Smooth muscle cell (in vitro differentiated cells): ENCODE data around the gene CD33. TPM values are rescaled to one million over a fixed set of nuclear protein-coding genes. Genes with fewer than 3 reads are reported as not detected.

Experiments
- DNase-seq: peaks from one replicate; lab custom pipeline; 2025; ENCODE audit not compliant: unreplicated experiment; lab: John Stamatoyannopoulos, UW
- H2AFZ ChIP-seq: fragments of 200-600 bp; sonication (generic); 2 replicates; pipeline ENCODE4 v1.6.0; 2016; ENCODE audit warnings: antibody characterized with exemption, low read depth, mild to moderate bottlenecking
- H3F3A ChIP-seq: fragments of 200-600 bp; sonication (generic); 2 replicates; pipeline ENCODE4 v1.6.0; 2017; ENCODE audit warnings: antibody characterized with exemption, low read depth
- H3K27ac ChIP-seq: fragments of 200-600 bp; sonication (generic); 2 replicates; pipeline ENCODE4 v1.5.1; 2016; ENCODE audit warnings: low read depth, mild to moderate bottlenecking
- H3K27me3 ChIP-seq: fragments of 200-600 bp; sonication (generic); 2 replicates; pipeline ENCODE4 v1.6.1; 2016; ENCODE audit warnings: low read depth, mild to moderate bottlenecking
- H3K36me3 ChIP-seq: fragments of 200-600 bp; sonication (generic); 2 replicates; pipeline ENCODE4 v1.5.1; 2016; ENCODE audit warnings: low read depth
- H3K4me1 ChIP-seq: fragments of 200-600 bp; sonication (generic); 2 replicates; pipeline ENCODE4 v1.5.1; 2016; ENCODE audit warnings: low read depth
- H3K4me2 ChIP-seq: fragments of 200-600 bp; sonication (generic); 2 replicates; pipeline ENCODE4 v1.6.0; 2016; ENCODE audit warnings: mild to moderate bottlenecking
- H3K4me3 ChIP-seq: fragments of 200-600 bp; sonication (generic); 2 replicates; pipeline ENCODE4 v1.5.1; 2016; ENCODE audit warnings: mild to moderate bottlenecking
- H3K79me2 ChIP-seq: fragments of 200-600 bp; sonication (generic); 2 replicates; pipeline ENCODE4 v1.6.0; 2016; ENCODE audit warnings: low read depth, mild to moderate bottlenecking
- H3K9ac ChIP-seq: fragments of 200-600 bp; sonication (generic); 2 replicates; pipeline ENCODE4 v1.6.0; 2016; ENCODE audit warnings: low read depth
- H3K9me3 ChIP-seq: fragments of 200-600 bp; sonication (generic); replicated peaks from 2 replicates; pipeline ENCODE4 v1.5.1; 2016; ENCODE audit warnings: low read depth
- H4K20me1 ChIP-seq: fragments of 200-600 bp; sonication (generic); 2 replicates; pipeline ENCODE4 v1.6.0; 2016; ENCODE audit warnings: low read depth
- WGBS: methylation state at CpG from one replicate; pipeline ENCODE4 v1.1.7; 2016; ENCODE audit warnings: low lambda C conversion rate; 5-methylcytosine and 5-hydroxymethylcytosine counted together
- polyA plus RNA-seq: library from polyadenylated mRNA; unstranded; fragments of >200 nt; fragmentation: Nextera tagmentation; extraction: Ambion mirVana; gene quantifications from 2 replicates; pipeline ENCODE4 v1.2.1, GENCODE V29; 2016
- total RNA-seq: library from RNA; depleted of rRNA; stranded (reverse); fragments of >200 nt; gene quantifications from 2 replicates; pipeline ENCODE4 v1.2.3, GENCODE V29; 2014
- TF ChIP-seq, protein P1 (sequence below): fragments of 200-600 bp; sonication (generic); IDR thresholded peaks from 2 replicates; pipeline ENCODE4 v1.5.1; 2017; ENCODE audit warnings: borderline replicate concordance, mild to moderate bottlenecking, antibody characterized with exemption; ENCODE audit not compliant: insufficient read depth, poor library complexity, severe bottlenecking

The CD33 gene
- total and polyA plus RNA-seq, 2 experiments from 2014 or later, result not detected

DNA sequence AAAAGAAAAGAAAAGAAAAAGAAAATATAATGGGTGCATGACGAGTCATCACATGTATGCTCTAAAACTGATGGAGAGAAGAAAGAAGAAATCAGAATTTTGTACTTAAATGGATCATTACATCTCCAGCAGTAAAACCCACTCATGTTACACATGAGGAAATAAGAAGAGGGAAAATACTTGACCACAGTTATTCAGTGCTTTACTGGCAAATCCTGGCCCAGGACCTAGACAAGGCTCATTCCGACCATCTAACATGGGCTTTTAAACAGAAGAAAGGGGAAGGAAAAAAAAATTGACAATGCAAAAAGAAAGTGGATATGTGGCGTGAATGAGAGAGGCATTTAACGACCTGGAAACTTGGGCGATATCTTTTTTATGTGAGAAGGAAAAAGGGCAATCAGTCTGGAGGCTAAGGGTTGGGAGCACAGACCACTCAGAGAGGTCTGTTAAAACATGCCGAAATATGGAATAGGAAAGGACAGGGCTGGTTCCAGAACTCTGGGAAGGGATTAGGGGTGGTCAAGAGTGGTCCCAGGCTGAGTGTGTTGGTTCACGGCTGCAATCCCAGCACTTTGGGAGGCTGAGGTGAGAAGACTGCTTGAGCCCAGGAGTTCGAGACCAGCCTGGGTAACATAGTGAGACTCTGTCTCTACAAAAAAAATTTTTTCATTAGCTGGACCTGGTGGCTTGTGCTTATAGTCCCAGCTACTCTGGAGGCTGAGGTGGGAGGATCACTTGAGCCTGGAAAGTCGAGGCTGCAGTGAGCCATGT is 27.6 kb downstream of the CD33 start:
- Histone ChIP-seq H3K9ac (no peak overlapping the region), H3K4me2 (no peak overlapping the region), H3F3A (no peaks in the 10 kb centered on the region), H4K20me1 (no peaks in the 10 kb centered on the region), H2AFZ (no peak overlapping the region), H3K27me3 (no peaks in the 10 kb centered on the region), H3K36me3 (no peaks in the 10 kb centered on the region), H3K27ac (no peak overlapping the region), H3K4me3 (no peak overlapping the region), H3K79me2 (no peaks in the 10 kb centered on the region), H3K9me3 (no peaks in the 10 kb centered on the region), H3K4me1 (no peaks in the 10 kb centered on the region)
- 85% methylated on average over 9 of the region's 9 CpGs for WGBS
- TF ChIP-seq, protein P1, sequence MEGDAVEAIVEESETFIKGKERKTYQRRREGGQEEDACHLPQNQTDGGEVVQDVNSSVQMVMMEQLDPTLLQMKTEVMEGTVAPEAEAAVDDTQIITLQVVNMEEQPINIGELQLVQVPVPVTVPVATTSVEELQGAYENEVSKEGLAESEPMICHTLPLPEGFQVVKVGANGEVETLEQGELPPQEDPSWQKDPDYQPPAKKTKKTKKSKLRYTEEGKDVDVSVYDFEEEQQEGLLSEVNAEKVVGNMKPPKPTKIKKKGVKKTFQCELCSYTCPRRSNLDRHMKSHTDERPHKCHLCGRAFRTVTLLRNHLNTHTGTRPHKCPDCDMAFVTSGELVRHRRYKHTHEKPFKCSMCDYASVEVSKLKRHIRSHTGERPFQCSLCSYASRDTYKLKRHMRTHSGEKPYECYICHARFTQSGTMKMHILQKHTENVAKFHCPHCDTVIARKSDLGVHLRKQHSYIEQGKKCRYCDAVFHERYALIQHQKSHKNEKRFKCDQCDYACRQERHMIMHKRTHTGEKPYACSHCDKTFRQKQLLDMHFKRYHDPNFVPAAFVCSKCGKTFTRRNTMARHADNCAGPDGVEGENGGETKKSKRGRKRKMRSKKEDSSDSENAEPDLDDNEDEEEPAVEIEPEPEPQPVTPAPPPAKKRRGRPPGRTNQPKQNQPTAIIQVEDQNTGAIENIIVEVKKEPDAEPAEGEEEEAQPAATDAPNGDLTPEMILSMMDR, result no peak
- DNase-seq, result no peak

DNA sequence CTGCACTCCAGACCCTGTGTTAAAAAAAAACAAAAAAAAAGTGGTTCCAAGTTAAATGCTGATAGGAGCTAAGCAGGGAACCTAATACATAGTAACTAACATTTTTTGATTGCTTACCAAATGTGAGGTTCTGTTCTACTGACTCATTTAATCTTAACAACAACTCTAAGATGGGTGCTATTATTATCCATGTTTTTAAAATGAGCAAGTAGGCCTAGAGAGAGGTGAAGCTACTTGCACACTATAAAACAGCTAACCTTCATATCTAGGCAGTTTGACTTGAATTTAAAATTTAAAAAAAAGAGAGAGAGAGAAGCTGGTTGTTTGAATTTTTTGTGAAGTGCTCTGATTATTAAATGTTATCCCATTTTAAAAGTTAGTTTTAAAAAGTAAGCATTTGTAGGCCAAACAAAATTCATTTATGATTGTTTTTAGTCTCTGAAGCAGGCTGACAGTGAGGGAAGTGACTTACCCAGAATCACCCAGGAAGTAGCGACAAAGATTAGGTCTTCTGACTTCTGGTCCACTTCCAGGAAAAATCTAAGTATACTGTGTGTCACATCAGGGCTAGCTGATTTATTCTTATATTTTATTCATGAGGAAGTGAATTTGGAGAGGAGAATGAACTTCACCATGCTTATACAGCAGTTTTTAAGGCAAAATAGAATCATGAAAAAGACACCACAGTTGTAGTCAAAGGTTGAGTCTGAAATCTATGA is 28.4 kb downstream of the CD33 start:
- no peaks in the 10 kb centered on the region for H3K79me2 ChIP-seq
- H3K9ac ChIP-seq, result no peak overlapping the region
- no peaks in the 10 kb centered on the region for H3K36me3 ChIP-seq
- DNase-seq, result no peak
- no peak overlapping the region for H3K4me3 ChIP-seq
- H3K4me2 ChIP-seq, result no peak overlapping the region
- H3F3A ChIP-seq, result no peaks in the 10 kb centered on the region
- TF ChIP-seq, protein P1, result no peak
- no peaks in the 10 kb centered on the region for H3K4me1 ChIP-seq
- 96% methylated on average over 1 of the region's 1 CpG for WGBS
- H3K27ac ChIP-seq, result no peak overlapping the region
- no peaks in the 10 kb centered on the region for H3K27me3 ChIP-seq
- H3K9me3 ChIP-seq, result no peaks in the 10 kb centered on the region
- no peak overlapping the region for H2AFZ ChIP-seq
- H4K20me1 ChIP-seq, result no peaks in the 10 kb centered on the region

DNA sequence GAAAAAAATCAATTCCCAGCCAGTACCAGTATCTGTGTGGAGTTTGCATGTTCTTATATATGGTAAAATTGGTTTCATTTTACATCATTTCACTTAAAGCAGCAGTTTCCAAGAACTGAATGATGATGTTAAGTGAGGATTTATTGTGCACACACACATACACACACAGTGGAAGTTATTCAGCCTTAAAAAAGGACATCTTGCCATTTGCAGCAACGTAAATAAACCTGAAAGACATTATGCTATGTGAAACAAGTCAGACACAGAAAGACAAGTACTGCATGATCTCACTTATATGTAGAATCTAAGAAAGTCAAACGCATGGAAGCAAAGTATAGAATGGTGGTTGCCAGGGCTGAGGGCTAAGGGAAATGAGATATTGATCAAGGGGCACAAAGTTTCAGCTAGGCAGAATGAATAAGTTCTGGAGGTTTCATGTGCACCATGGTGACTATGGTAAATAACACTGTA is 31.3 kb downstream of the CD33 start:
- Histone ChIP-seq H3K27me3 (no peaks in the 10 kb centered on the region), H3K4me3 (no peak overlapping the region), H3K9me3 (no peaks in the 10 kb centered on the region), H3K36me3 (no peaks in the 10 kb centered on the region), H3F3A (no peaks in the 10 kb centered on the region), H3K4me1 (no peaks in the 10 kb centered on the region), H2AFZ (no peak overlapping the region), H3K79me2 (no peaks in the 10 kb centered on the region), H3K9ac (no peak overlapping the region), H4K20me1 (no peaks in the 10 kb centered on the region), H3K4me2 (no peak overlapping the region), H3K27ac (no peak overlapping the region)
- DNase-seq, result no peak
- 78% methylated on average over 2 of the region's 2 CpGs for WGBS
- TF ChIP-seq, protein P1, result no peak
